Measurements from ENCODE around the gene RPS27. TPM values are rescaled to one million over a fixed set of nuclear protein-coding genes. Genes with fewer than 3 reads are reported as not detected.

RPS27 gene
- total RNA-seq, 1 experiment from 2014 or later: 2,544 TPM

- peak within 1 kb of the TSS; percentile 93 for H3K4me2 ChIP-seq (ENCODE audit: low read length)
- BruUV-seq (replicated peaks): TSS peak; percentile 18
- H3K79me2 ChIP-seq (ENCODE audit: low read length): peaks cover 48% of the 10 kb centered on the region
- TF ChIP-seq EZH2phosphoT487 (IDR thresholded peaks at IDR 0.05; ENCODE audit: borderline replicate concordance, low read length) (no peak), CTCF (conservative IDR thresholded peaks at IDR 0.05; ENCODE audit: low read depth, low read length) (peak; percentile 55), EZH2 (IDR thresholded peaks at IDR 0.05; ENCODE audit: low read length, unreplicated experiment) (no peak)
- peak within 1 kb of the TSS; percentile 81 for H3K27ac ChIP-seq (ENCODE audit: low read length)
- no peaks in the 10 kb centered on the region for H3K9me3 ChIP-seq (ENCODE audit: low read length)
- H3K27me3 ChIP-seq (ENCODE audit: low read length): no peaks in the 10 kb centered on the region
- H3K9ac ChIP-seq (ENCODE audit: low read length): peak within 1 kb of the TSS; percentile 77
- peak within 1 kb of the TSS; percentile 71 for H3K4me3 ChIP-seq (ENCODE audit: low read length)
- peaks cover 31% of the 10 kb centered on the region for H3K4me1 ChIP-seq (ENCODE audit: insufficient read depth, low read length)
- ChIA-PET POLR2A (ENCODE audit: unreplicated experiment) (interaction anchor here (0.6 to 2.2 kb wide), 6 partner anchors 10 to 1930 kb away, joined by 3 to 13 read pairs (median 4); partner anchors contain the start of genes GATAD2B and JTB), CTCF (interaction anchor here (0.5 to 1.6 kb wide), 3 partner anchors 10 to 38 kb away, joined by 3 to 7 read pairs (median 5); partner anchors contain the start of genes JTB and RAB13)
- H2AFZ ChIP-seq (ENCODE audit: low read length): peak within 1 kb of the TSS; percentile 80
- no peaks in the 10 kb centered on the region for H3K36me3 ChIP-seq (ENCODE audit: low read depth, low read length)
- DNase-seq (peak; percentile 98), ATAC-seq (peak; percentile 68)
- intact Hi-C loops (cut with micrococcal nuclease): loop anchor here (1.0 kb wide), 1 partner anchor 19 kb away; the partner anchor contains the start of gene RAB13
- H3K9me2 ChIP-seq (replicated peaks; ENCODE audit: low read length): no peaks in the 10 kb centered on the region
- H4K20me1 ChIP-seq (ENCODE audit: low read length): no peaks in the 10 kb centered on the region
- H3F3A ChIP-seq (ENCODE audit: low read length, unreplicated experiment): no peaks in the 10 kb centered on the region
Measured at GRCh38 chr1:153967107-153967999, 23.2 kb upstream of the RPS27 start, which contains the start of gene CREB3L4. CREB3L4 (plus strand) TSS chr1:153967902; CDS start chr1:153968526, 624 bp downstream.

- intact Hi-C loops (cut with micrococcal nuclease): loop anchor here (1.0 kb wide), 2 partner anchors 9 to 18 kb away; partner anchors contain the start of genes JTB and RAB13
- ChIA-PET POLR2A (ENCODE audit: unreplicated experiment) (interaction anchor here (0.6 to 2.2 kb wide), 3 partner anchors 10 to 1931 kb away, joined by 4 to 13 read pairs (median 8); partner anchors contain the start of gene JTB), CTCF (interaction anchor here (1.5 to 1.6 kb wide), 2 partner anchors 10 to 19 kb away, joined by 5 to 7 read pairs; partner anchors contain the start of genes JTB and RAB13)
- no TSS peak for BruUV-seq (replicated peaks)
- H3K9me2 ChIP-seq (replicated peaks; ENCODE audit: low read length): no peaks in the 10 kb centered on the region
- H3K27me3 ChIP-seq (ENCODE audit: low read length): no peaks in the 10 kb centered on the region
- H3F3A ChIP-seq (ENCODE audit: low read length, unreplicated experiment): no peaks in the 10 kb centered on the region
- H3K9me3 ChIP-seq (ENCODE audit: low read length): no peaks in the 10 kb centered on the region
- H3K4me2 ChIP-seq (ENCODE audit: low read length): peak overlapping the region; percentile 93
- H3K4me3 ChIP-seq (ENCODE audit: low read length): peak overlapping the region; percentile 71
- peak; percentile 52 for DNase-seq
- peaks cover 25% of the 10 kb centered on the region for H3K4me1 ChIP-seq (ENCODE audit: insufficient read depth, low read length)
- H3K79me2 ChIP-seq (ENCODE audit: low read length): peaks cover 41% of the 10 kb centered on the region
- no peaks in the 10 kb centered on the region for H3K36me3 ChIP-seq (ENCODE audit: low read depth, low read length)
- no peaks in the 10 kb centered on the region for H4K20me1 ChIP-seq (ENCODE audit: low read length)
- peak; percentile 3; the same call in 1 of the 2 replicates for ATAC-seq
- H3K27ac ChIP-seq (ENCODE audit: low read length): peak overlapping the region; percentile 81
- peak overlapping the region; percentile 77 for H3K9ac ChIP-seq (ENCODE audit: low read length)
- TF ChIP-seq EZH2 (IDR thresholded peaks at IDR 0.05; ENCODE audit: low read length, unreplicated experiment) (no peak), EZH2phosphoT487 (IDR thresholded peaks at IDR 0.05; ENCODE audit: borderline replicate concordance, low read length) (no peak)
- H2AFZ ChIP-seq (ENCODE audit: low read length): peak overlapping the region; percentile 80
Measured at GRCh38 chr1:153968000-153968363, 22.6 kb upstream of the RPS27 start.

GRCh38 chr1:153968408-153968807, 22.2 kb upstream of the RPS27 start:
- TF ChIP-seq EZH2phosphoT487 (IDR thresholded peaks at IDR 0.05; ENCODE audit: borderline replicate concordance, low read length) (no peak), EZH2 (IDR thresholded peaks at IDR 0.05; ENCODE audit: low read length, unreplicated experiment) (no peak), CTCF (conservative IDR thresholded peaks at IDR 0.05; ENCODE audit: low read depth, low read length) (no peak)
- Histone ChIP-seq H3K27ac (ENCODE audit: low read length) (peak overlapping the region; percentile 81), H3K4me2 (ENCODE audit: low read length) (peak overlapping the region; percentile 93), H3K27me3 (ENCODE audit: low read length) (no peaks in the 10 kb centered on the region), H4K20me1 (ENCODE audit: low read length) (no peaks in the 10 kb centered on the region), H3K36me3 (ENCODE audit: low read depth, low read length) (peaks cover 3% of the 10 kb centered on the region; the same call in 1 of the 2 replicates), H3K9me2 (replicated peaks; ENCODE audit: low read length) (no peaks in the 10 kb centered on the region), H3K4me3 (ENCODE audit: low read length) (peak overlapping the region; percentile 71), H3K9ac (ENCODE audit: low read length) (peak overlapping the region; percentile 77), H3K9me3 (ENCODE audit: low read length) (no peaks in the 10 kb centered on the region), H3K79me2 (ENCODE audit: low read length) (peaks cover 39% of the 10 kb centered on the region), H3F3A (ENCODE audit: low read length, unreplicated experiment) (no peaks in the 10 kb centered on the region), H2AFZ (ENCODE audit: low read length) (peak overlapping the region; percentile 80), H3K4me1 (ENCODE audit: insufficient read depth, low read length) (peaks cover 24% of the 10 kb centered on the region)
- intact Hi-C loops (cut with micrococcal nuclease): loop anchor here (1.0 kb wide), 1 partner anchor 9 kb away; the partner anchor contains the start of gene JTB
- ATAC-seq (no peak), DNase-seq (no peak)
- CTCF ChIA-PET: interaction anchor here (1.5 kb wide), 1 partner anchor 18 kb away, joined by 7 read pairs; the partner anchor contains the start of gene RAB13
- POLR2A ChIA-PET (ENCODE audit: unreplicated experiment): interaction anchor here (2.2 kb wide), 1 partner anchor 9 kb away, joined by 13 read pairs; the partner anchor contains the start of gene JTB
- no TSS peak for BruUV-seq (replicated peaks)
